GM12874 (cell line): ENCODE results near the gene PAK5.

Experiments
- TF ChIP-seq, protein P1 (sequence below): IDR thresholded peaks from 2 replicates; pipeline ENCODE4 v1.5.1; 2011; ENCODE audit warnings: low read depth, mild to moderate bottlenecking, control low read depth, low read length, moderate library complexity; ENCODE audit not compliant: insufficient read depth

Gene PAK5

DNA sequence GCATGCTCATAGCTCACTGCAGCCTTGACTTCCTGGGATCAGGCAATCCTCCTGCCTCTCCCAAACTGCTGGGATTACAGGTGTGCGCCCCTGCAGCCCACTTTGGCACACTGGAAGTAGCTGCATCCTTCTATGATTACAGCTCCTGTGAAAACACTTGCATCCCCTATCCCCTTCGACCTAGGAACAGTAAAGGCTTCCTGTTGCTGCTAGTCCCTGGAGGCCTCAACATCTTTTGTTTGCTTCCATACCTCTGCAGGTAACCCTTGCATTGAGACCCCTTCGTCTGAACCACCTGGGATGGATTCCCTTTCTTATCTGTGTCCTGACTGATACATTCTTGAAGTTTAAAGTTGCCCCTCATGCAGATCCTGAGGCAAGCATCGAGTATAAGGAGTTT, 152.4 kb downstream of the PAK5 start:
- TF ChIP-seq, protein P1, sequence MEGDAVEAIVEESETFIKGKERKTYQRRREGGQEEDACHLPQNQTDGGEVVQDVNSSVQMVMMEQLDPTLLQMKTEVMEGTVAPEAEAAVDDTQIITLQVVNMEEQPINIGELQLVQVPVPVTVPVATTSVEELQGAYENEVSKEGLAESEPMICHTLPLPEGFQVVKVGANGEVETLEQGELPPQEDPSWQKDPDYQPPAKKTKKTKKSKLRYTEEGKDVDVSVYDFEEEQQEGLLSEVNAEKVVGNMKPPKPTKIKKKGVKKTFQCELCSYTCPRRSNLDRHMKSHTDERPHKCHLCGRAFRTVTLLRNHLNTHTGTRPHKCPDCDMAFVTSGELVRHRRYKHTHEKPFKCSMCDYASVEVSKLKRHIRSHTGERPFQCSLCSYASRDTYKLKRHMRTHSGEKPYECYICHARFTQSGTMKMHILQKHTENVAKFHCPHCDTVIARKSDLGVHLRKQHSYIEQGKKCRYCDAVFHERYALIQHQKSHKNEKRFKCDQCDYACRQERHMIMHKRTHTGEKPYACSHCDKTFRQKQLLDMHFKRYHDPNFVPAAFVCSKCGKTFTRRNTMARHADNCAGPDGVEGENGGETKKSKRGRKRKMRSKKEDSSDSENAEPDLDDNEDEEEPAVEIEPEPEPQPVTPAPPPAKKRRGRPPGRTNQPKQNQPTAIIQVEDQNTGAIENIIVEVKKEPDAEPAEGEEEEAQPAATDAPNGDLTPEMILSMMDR, result no peak

DNA sequence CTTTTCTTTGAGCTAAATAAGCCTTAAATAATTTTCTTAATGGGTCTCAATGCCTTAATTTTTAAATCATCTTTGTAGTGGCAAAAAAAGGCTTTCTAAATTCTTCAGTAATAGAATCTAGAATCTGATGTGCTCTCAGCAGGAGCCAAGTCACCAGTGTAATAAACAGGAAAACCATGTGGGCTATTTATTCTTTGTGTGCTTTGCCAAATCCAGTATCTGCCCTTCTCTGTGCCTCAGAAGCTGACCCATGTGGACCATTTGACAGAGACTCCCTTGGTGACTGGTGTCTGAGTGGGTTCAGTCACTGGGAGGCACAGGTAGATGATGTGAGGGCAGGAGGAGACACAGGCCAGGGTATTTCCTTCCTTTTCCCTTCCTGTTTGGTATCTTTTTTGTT, 152.9 kb downstream of the PAK5 start:
- TF ChIP-seq, protein P1, result no peak

DNA sequence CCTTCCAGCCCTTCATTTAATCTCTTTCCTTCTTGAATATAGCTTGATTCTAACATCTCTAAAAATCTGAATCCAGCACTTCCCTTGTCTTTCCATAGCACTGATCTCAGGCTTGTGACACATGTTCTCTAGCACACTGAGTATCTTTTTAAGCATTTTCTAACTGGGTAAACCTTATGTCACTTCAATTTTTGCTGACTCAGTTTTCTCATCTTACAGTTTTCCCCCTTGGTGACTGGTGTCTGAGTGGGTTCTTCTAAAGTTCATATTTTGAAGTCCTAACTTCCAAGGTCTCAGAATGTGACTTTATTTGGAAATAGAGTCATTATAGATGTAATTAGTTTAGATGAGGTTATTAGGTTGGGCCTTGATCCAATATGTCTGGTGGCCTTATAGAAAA, 153.9 kb downstream of the PAK5 start:
- TF ChIP-seq, protein P1, result no peak

DNA sequence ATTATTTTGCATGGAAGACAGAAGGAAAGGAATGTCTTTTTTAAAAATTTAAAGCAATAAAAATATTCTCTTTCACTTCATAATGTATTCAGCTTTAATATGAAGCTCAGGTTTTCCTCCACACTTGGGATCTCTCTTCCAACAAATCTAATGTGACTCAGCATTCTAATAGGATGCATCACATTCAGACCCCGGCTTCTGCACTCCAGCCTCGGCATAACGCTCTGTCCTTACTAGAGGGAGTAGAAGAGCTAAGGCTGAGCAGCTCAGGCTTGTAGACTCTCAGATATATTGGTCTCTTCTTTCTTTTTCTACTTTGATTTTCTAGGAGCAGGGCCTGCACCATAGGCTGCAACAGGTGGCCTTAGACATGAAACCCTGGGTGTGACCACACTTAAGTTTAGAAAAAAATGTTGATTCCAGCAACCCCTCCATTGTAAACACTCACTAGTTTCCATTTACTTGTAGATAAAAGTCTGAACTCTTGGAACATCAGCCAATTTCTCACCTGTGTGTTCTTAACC, 161.7 kb downstream of the PAK5 start:
- TF ChIP-seq, protein P1, result no peak

DNA sequence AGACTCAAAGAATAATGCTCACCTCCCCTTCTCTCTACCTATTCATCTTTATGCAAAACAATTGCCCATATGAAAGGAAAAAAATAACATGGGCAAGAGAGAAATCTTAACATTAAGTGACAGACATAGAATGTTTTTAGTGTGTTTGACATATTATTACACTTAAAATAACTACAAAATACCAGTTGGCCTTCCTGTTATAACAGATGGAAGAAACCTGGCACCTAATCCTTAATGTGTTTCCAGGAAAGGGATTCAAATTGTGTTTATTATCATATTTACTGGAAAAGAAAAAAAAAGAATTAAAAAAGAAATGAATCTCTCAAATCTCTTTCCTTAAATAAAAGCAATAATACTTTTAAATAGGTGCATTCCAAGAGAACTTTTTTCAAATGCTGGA, 165.9 kb downstream of the PAK5 start:
- TF ChIP-seq, protein P1, result no peak

DNA sequence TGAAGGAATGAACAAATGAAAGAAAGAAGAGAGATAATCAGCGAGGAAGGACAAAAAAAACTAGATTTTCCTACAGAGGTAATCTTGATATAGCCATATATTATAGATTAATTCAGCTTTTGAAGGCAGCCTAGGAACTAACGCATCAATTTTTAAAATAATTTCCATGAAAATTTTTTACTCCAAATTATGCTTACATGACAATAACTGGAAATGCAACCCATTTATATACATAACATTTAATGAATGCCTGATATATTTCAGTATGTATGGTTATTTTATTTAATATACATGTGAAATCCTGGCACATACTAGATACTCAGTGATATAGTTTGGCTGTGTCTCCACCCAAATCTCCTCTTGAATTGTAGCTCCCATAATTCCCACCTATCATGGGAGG, 166.8 kb downstream of the PAK5 start:
- TF ChIP-seq, protein P1, result no peak

DNA sequence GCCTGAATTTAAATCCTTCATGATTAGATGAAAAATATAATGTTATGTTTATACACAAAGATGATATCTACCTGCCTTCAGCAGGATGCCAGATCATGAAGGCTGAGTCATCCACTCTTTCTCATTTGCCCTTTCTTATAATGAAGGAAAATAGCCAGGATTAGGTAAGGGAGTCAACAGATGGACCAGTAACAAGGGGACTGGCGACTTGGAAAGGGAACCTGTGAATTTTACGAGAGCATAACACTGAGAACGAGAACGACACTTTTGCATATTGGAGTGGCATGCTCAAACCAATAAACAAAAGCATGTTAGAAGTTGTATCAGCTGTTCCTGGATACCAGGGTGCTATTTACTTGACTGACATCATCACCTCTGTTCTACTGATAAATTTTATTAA, 170.5 kb downstream of the PAK5 start:
- TF ChIP-seq, protein P1, result no peak
